ENCODE results near the gene SLC38A8. TPM values are rescaled to one million over a fixed set of nuclear protein-coding genes. Genes with fewer than 3 reads are reported as not detected.

Gene SLC38A8
- total RNA-seq, 2 experiments from 2014 or later: not detected

DNA sequence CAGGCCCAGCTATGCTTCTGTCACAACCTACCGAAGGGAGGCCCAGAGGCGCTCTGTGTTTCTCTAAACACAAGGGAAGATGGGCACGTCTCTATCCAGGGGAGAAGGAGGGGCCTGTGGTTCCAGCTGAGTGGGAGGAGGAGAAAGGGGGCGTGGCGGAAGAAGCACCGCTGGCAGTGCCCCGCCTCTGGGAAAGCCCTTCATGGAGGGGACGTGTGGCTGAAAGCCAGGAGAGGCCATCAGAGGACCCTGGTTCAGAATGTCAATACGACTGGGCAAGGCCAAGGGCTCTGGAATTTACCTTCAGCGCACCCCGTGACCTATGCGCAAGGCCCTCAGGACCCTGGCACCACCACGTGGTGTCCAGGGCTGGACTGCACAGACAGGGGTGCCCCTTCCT is 12.3 kb upstream of the SLC38A8 start:
- Mint-ChIP-seq H3K9me3 (no peaks in the 10 kb centered on the region), H3K36me3 (ENCODE audit: low read depth) (peaks cover 42% of the 10 kb centered on the region), H3K27ac (no peak overlapping the region), H3K4me1 (no peaks in the 10 kb centered on the region), H3K4me3 (no peak overlapping the region), H3K27me3 (no peaks in the 10 kb centered on the region)
- ChIA-PET POLR2A (no interaction called here), CTCF (no interaction called here)
- DNase-seq: no peak

DNA sequence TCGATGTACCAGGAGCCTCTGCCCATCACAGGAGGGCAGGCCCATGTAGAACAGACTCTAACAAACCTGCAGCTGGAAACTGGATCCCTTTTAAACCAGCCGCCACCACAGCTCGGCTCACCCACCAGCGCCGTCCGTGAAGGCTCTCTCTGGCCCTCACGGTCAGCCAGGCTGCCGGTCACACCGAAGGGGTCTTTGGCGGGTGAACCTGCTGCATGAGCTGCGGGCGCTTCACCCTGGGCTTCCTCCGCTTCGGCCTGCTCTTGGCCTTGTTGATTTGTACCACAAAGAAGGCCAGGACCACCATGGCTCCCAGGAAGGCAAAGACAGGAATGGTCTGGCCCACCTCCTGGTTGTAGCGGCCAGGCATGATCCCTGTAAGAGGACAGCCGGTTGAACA is 11.7 kb upstream of the SLC38A8 start:
- Mint-ChIP-seq H3K36me3 (ENCODE audit: low read depth) (peaks cover 40% of the 10 kb centered on the region), H3K4me3 (no peak overlapping the region), H3K9me3 (no peaks in the 10 kb centered on the region), H3K27ac (no peak overlapping the region), H3K4me1 (no peaks in the 10 kb centered on the region), H3K27me3 (no peaks in the 10 kb centered on the region)
- CTCF ChIA-PET: no interaction called here
- no peak for DNase-seq
- POLR2A ChIA-PET: no interaction called here

DNA sequence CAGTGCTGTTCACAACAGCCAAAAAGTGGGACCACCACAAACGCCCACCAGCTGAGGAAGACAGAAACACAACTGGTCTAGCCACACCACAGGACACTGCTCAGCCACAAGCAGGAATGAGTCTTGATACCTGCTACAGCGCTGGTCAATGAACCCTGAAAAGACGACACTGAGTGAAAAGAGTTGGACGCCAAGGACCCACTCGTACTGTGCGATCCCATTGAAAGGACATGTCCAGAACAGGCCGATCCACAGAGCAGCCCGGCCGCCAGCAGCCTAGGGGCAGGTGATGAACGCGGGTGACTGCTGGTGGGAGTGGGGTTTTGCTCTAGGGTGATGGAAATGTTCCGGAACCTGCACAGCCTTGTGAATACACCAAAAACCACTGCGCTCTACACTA is 10.6 kb upstream of the SLC38A8 start:
- peaks cover 37% of the 10 kb centered on the region for H3K36me3 Mint-ChIP-seq (ENCODE audit: low read depth)
- no peak overlapping the region for H3K4me3 Mint-ChIP-seq
- no peak for DNase-seq
- H3K9me3 Mint-ChIP-seq: no peaks in the 10 kb centered on the region
- H3K27me3 Mint-ChIP-seq: no peaks in the 10 kb centered on the region
- POLR2A ChIA-PET: no interaction called here
- H3K4me1 Mint-ChIP-seq: no peaks in the 10 kb centered on the region
- CTCF ChIA-PET: no interaction called here
- no peak overlapping the region for H3K27ac Mint-ChIP-seq

DNA sequence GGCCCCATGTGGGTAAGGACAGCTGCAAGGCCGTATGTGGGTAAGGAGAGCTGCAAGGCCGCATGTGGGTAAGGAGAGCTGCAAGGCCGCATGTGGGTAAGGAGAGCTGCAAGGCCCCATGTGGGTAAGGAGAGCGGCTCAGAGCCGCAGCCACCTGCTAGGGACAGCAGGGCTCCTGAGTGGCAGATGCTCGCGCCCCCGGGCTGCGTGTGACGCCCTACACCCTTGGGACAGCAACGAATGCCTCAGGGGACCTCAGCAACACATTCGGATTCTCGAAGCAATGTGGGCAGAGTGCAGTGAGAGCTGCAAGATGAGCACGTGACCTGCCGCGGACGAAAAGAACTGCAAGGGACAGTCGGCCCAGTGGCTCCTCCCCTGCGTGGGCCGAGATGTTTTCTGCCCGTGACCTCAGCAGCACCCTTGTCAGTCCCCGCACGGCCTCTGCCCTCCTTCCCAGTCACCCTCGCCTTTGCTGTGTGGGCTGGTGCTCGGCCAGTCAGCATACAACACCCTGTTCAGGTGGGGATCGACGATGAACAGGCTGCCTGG is 9.6 kb upstream of the SLC38A8 start:
- no peaks in the 10 kb centered on the region for H3K27me3 Mint-ChIP-seq
- ChIA-PET POLR2A (no interaction called here), CTCF (no interaction called here)
- no peaks in the 10 kb centered on the region for H3K9me3 Mint-ChIP-seq
- no peak overlapping the region for H3K27ac Mint-ChIP-seq
- H3K4me1 Mint-ChIP-seq: no peaks in the 10 kb centered on the region
- no peak overlapping the region for H3K4me3 Mint-ChIP-seq
- H3K36me3 Mint-ChIP-seq (ENCODE audit: low read depth): peaks cover 27% of the 10 kb centered on the region
- DNase-seq: no peak

DNA sequence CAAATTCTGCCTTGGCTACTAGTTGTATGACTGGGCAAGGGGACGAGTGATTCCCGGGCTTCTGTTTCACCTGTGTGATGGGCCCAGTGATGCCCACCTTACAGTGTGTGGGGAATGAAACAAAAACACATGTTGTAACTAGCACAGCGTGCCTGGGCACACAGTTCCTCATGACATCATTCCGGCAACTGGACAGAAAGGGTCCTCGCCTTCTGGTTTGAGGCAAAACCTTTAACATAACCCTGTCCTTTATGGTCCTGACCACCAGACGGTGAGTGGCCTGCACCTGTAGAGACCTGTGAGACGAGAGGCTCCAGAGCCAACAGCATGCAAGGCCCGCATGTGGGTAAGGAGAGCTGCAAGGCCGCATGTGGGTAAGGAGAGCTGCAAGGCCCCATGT is 7.7 kb upstream of the SLC38A8 start:
- DNase-seq: no peak
- Mint-ChIP-seq H3K4me3 (no peak overlapping the region), H3K4me1 (no peaks in the 10 kb centered on the region), H3K27me3 (no peaks in the 10 kb centered on the region), H3K9me3 (no peaks in the 10 kb centered on the region), H3K27ac (peak overlapping the region; percentile 36), H3K36me3 (ENCODE audit: low read depth) (peaks cover 15% of the 10 kb centered on the region)
- CTCF ChIA-PET: interaction anchor here (0.6 kb wide), 2 partner anchors 71 to 225 kb away, joined by 3 to 4 read pairs; no protein-coding TSS in a partner anchor
- POLR2A ChIA-PET: no interaction called here

DNA sequence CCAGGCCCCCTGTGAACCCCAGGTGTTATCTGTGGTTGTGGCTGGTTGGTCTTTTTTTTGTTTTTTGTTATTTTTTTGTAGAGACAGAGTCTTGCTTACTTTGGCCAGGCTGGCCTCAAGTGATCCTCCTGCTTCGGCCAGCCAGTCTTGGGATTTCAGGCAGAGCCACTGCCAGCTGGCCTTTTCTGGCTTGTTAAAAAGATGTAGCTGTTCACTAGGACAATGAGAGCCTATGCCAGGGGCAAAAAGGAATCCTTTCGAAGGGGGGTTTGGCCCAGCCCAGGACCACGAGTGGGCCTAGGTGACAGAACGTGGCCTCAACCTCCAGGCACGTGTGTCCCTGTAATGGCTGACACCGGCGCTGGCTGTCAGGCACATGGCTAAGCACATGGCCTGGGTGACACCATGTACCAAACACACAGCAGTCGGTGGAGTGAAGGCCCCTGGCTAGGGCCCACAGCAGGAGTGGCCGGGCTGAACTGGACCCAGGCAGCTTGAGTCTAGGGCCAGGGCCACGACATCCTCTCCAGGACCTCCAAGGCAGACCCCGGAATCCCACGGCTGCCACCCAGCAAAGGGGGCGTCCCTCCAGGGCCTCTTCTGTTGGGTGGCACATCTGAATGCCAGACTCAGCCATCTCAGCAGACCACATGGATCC is 6.9 kb upstream of the SLC38A8 start:
- Mint-ChIP-seq H3K4me1 (no peaks in the 10 kb centered on the region), H3K36me3 (ENCODE audit: low read depth) (peaks cover 15% of the 10 kb centered on the region), H3K9me3 (no peaks in the 10 kb centered on the region), H3K27me3 (peaks cover under 1% of the 10 kb centered on the region), H3K4me3 (no peak overlapping the region), H3K27ac (no peak overlapping the region)
- ChIA-PET CTCF (interaction anchor here (1.1 kb wide), 1 partner anchor 36 kb away, joined by 3 read pairs; no protein-coding TSS in a partner anchor), POLR2A (no interaction called here)
- DNase-seq: no peak

DNA sequence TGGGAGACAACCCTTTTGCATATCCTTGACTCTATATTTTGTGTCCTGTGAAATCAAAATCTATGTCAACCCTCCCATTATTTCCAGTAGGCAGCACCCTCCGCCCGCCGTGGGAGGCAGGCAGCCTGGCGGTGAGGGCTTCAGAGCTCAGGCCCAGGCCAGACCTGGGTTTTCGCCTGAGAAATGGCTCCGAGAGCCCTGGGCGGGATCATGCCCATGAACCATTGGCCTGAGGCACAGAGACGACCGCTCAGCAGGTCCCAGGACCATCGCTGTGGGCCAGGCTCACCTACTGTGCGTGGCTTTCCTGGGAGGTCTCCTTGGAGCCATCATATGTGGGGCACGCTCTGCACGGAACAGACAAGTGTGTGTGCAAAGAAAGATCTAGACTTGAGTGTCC is 6.3 kb upstream of the SLC38A8 start:
- H3K4me1 Mint-ChIP-seq: no peaks in the 10 kb centered on the region
- H3K27ac Mint-ChIP-seq: no peak overlapping the region
- H3K36me3 Mint-ChIP-seq (ENCODE audit: low read depth): peaks cover 12% of the 10 kb centered on the region
- no peak for DNase-seq
- POLR2A ChIA-PET: no interaction called here
- no peak overlapping the region for H3K4me3 Mint-ChIP-seq
- CTCF ChIA-PET: interaction anchor here (1.1 kb wide), 1 partner anchor 35 kb away, joined by 3 read pairs; no protein-coding TSS in a partner anchor
- H3K27me3 Mint-ChIP-seq: peaks cover 7% of the 10 kb centered on the region
- H3K9me3 Mint-ChIP-seq: no peaks in the 10 kb centered on the region

DNA sequence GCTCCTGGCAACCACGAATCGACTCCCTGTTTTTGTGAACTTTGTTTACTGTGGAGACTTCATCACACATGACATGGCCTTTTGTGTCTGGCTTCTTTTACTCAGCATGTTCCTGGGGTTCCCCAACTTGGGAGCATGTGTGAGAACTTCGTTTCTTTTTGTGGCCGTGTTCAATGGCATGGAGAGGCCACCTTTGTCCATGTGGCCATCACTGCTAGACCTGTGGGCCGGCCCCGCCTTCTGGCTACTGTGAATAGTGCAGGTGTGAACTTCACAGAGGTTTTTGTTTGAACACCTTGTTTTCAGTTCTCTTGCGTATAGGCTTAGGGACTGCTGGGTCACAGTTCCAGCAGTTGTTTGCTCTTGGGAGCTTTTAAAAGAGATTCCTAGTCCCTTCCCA is 5.7 kb upstream of the SLC38A8 start:
- no peaks in the 10 kb centered on the region for H3K9me3 Mint-ChIP-seq
- H3K4me1 Mint-ChIP-seq: no peaks in the 10 kb centered on the region
- peaks cover 12% of the 10 kb centered on the region for H3K27me3 Mint-ChIP-seq
- H3K4me3 Mint-ChIP-seq: no peak overlapping the region
- peaks cover 8% of the 10 kb centered on the region for H3K36me3 Mint-ChIP-seq (ENCODE audit: low read depth)
- ChIA-PET CTCF (interaction anchor here (1.1 kb wide), 1 partner anchor 34 kb away, joined by 3 read pairs; no protein-coding TSS in a partner anchor), POLR2A (no interaction called here)
- no peak for DNase-seq
- H3K27ac Mint-ChIP-seq: no peak overlapping the region

DNA sequence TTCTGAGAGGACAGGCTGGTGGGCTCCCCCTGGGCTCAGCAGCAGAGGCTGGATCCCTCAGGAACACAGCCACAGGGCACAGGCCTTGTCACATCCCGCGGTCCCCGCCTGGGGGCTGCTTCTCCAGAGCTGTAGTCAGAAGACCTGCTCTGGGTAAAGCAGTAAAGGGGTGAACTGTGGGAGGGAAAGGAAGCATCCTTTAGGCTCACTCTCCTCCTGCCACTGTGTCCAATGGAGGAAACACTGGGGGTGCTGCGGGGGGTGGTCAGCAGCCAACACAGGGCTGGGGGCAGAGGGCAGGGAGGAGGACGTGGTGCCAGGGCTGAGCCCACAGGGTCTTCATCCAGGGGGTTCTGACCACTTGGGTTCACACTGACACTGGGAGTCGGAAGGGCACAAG is 5.0 kb upstream of the SLC38A8 start:
- ChIA-PET POLR2A (no interaction called here), CTCF (no interaction called here)
- H3K9me3 Mint-ChIP-seq: no peaks in the 10 kb centered on the region
- no peak overlapping the region for H3K27ac Mint-ChIP-seq
- DNase-seq: no peak
- H3K27me3 Mint-ChIP-seq: peaks cover 13% of the 10 kb centered on the region
- H3K4me3 Mint-ChIP-seq: no peak overlapping the region
- H3K4me1 Mint-ChIP-seq: no peaks in the 10 kb centered on the region
- peaks cover 3% of the 10 kb centered on the region for H3K36me3 Mint-ChIP-seq (ENCODE audit: low read depth)

DNA sequence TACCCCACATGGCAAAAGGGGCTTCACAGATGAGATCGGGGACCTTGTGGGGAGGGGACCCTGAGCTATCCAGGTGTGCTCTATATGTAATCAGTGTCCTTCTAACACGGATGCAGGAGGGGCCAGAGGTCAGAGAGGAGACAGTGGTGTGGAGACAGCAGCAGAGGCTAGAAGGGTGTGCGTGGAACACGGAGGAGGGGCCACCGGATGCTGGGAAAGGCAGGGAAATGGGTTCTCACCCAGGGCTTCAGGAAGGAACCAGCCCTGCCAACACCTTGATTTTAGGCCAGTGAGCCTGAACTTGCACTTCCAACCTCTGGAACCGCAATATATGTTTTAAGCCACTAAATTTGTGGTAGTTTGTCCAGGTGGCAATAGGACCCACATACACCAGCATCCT is 4.6 kb upstream of the SLC38A8 start:
- ChIA-PET CTCF (no interaction called here), POLR2A (no interaction called here)
- H3K36me3 Mint-ChIP-seq (ENCODE audit: low read depth): no peaks in the 10 kb centered on the region
- H3K27ac Mint-ChIP-seq: no peak overlapping the region
- peaks cover 13% of the 10 kb centered on the region for H3K27me3 Mint-ChIP-seq
- DNase-seq: no peak
- H3K9me3 Mint-ChIP-seq: no peaks in the 10 kb centered on the region
- H3K4me3 Mint-ChIP-seq: no peak overlapping the region
- no peaks in the 10 kb centered on the region for H3K4me1 Mint-ChIP-seq

DNA sequence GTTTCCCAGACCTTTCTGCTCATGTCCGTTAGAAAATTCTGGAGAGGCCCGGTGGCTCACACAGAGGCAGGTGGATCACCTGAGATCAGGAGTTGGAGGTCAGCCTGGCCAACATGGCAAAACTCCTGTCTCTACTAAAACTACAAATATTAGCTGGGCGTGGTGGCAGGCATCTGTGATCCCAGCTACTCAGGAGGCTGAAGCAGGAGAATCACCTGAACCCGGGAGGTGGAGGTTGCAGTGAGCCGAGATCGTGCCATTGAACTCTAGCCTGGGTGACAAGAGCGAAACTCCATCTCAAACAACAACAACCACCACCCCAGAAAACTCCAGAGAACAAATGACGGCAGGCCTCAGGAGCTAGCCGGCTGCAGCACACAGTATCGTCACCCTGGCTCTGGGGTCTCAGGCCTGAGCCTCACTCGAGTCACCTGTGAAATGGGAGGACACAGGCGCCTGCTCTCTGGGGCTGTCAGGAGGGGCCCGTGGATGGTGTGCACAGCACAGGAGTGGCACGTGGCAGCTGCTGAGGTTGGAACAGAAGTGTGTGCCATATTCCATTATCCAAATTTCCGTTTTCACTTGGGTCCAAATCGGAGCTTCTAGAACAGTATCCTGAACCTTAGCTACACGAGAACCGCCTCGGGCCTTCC is 3.3 kb upstream of the SLC38A8 start:
- Mint-ChIP-seq H3K4me3 (no peak overlapping the region), H3K36me3 (ENCODE audit: low read depth) (no peaks in the 10 kb centered on the region), H3K9me3 (no peaks in the 10 kb centered on the region), H3K4me1 (no peaks in the 10 kb centered on the region), H3K27me3 (peaks cover 15% of the 10 kb centered on the region), H3K27ac (no peak overlapping the region)
- CTCF ChIA-PET: no interaction called here
- no peak for DNase-seq
- POLR2A ChIA-PET: no interaction called here

DNA sequence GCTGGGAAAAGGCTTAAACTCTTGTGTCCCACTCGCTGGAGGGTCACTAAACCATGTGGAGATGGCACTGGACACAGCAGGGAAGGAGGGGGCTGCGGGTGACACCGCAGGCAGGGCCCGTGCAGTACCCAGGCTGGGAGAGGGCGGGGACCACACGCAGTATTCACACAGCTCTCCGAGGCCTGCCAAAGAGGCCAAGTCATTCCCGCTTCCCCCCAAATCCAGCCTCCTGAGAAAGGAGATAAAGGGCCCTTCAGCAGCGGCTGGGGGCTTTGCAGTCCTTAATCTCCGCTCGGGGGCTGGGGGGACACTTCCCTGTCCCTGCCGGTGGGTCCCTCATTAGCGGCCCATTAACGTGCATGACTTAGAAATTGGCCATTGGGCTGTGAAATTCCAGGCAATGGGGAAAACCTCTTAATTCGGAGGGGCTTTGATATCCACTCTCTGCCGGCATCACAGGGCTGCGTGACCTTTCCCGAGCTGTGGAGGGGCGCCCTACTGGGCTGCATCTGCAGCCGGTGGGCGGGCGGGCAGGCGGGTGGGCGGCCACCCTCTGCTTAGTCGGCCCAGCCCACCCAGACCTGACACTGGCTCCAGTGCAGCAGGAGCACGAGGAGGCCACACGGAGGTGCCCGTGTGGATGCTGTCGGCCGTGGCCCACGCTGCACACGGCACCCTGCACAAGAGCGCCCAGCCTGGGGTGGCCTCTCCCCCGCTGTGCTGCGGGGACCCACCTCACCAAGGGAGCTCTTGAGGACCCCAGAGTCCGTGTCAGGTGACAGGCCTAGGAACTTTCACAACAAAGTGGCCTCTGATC is 2.6 kb upstream of the SLC38A8 start:
- no peaks in the 10 kb centered on the region for H3K36me3 Mint-ChIP-seq (ENCODE audit: low read depth)
- no peak overlapping the region for H3K4me3 Mint-ChIP-seq
- CTCF ChIA-PET: interaction anchor here (0.6 to 0.8 kb wide), 2 partner anchors 12 to 39 kb away, joined by 3 to 4 read pairs; no protein-coding TSS in a partner anchor
- no peaks in the 10 kb centered on the region for H3K9me3 Mint-ChIP-seq
- no peak for DNase-seq
- peaks cover 15% of the 10 kb centered on the region for H3K27me3 Mint-ChIP-seq
- no peaks in the 10 kb centered on the region for H3K4me1 Mint-ChIP-seq
- POLR2A ChIA-PET: no interaction called here
- H3K27ac Mint-ChIP-seq: no peak overlapping the region

DNA sequence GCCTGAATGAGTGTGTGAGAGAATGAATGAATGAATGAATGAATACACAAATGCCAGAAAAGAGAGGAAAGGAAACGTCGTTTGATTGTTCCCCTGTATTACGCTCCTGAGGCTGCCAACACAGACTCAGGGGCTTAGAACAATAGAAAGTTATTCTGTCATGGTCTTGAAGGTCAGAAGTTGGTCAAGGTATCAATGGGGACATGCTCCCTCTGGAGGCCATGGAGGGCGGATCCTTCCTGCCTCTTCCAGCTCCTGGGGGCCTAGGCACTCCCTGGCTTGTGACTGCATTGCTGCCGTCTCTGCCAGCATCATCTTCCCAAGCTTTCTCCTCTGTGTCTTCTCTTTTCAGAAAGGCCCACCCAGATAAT is 1.5 kb upstream of the SLC38A8 start:
- Mint-ChIP-seq H3K27me3 (peaks cover 15% of the 10 kb centered on the region), H3K9me3 (no peaks in the 10 kb centered on the region), H3K27ac (no peak overlapping the region), H3K36me3 (ENCODE audit: low read depth) (no peaks in the 10 kb centered on the region), H3K4me3 (no peak overlapping the region), H3K4me1 (no peaks in the 10 kb centered on the region)
- ChIA-PET CTCF (interaction anchor here (0.8 kb wide), 1 partner anchor 13 kb away, joined by 4 read pairs; no protein-coding TSS in a partner anchor), POLR2A (no interaction called here)
- DNase-seq: no peak
